ENCODE measurements around the gene XXYLT1.
"Not testable (repeated sequence)": the region's sequence is repeated elsewhere in the genome, so short reads cannot be mapped to it uniquely, and the experiment has no call there.

XXYLT1 gene

GRCh38 chr3:195059471-195060216 is 211.3 kb downstream of the XXYLT1 start:
- no peak for DNase-seq

- DNase-seq, result no peak
These were observed 212.0 kb downstream of the XXYLT1 start for GRCh38 chr3:195059006-195059350.

GRCh38 chr3:195058336-195059005 is 212.5 kb downstream of the XXYLT1 start:
- no peak for DNase-seq

- no peak for DNase-seq
These were observed 213.2 kb downstream of the XXYLT1 start for GRCh38 chr3:195057716-195058115.

GRCh38 chr3:195056506-195056905 is 214.5 kb downstream of the XXYLT1 start:
- no peak for DNase-seq

- no peak for DNase-seq
These were observed 216.6 kb downstream of the XXYLT1 start for GRCh38 chr3:195054311-195054710.

- DNase-seq, result no peak
These were observed 218.0 kb downstream of the XXYLT1 start for GRCh38 chr3:195052939-195053338.

- not testable (repeated sequence) for DNase-seq
These were observed 220.7 kb downstream of the XXYLT1 start for GRCh38 chr3:195050296-195050695.

GRCh38 chr3:195048059-195048905 is 222.7 kb downstream of the XXYLT1 start:
- no peak for DNase-seq

GRCh38 chr3:195047536-195047935 is 223.4 kb downstream of the XXYLT1 start:
- no peak for DNase-seq

GRCh38 chr3:195046441-195046840 is 224.5 kb downstream of the XXYLT1 start:
- DNase-seq, result no peak

GRCh38 chr3:195045481-195046210 is 225.3 kb downstream of the XXYLT1 start:
- no peak for DNase-seq

- DNase-seq, result no peak
These were observed 226.5 kb downstream of the XXYLT1 start for GRCh38 chr3:195044411-195044810.

- DNase-seq, result no peak
These were observed 227.2 kb downstream of the XXYLT1 start for GRCh38 chr3:195043607-195044339.

- DNase-seq, result no peak
These were observed 228.0 kb downstream of the XXYLT1 start for GRCh38 chr3:195042743-195043606.

- DNase-seq, result no peak
These were observed 228.9 kb downstream of the XXYLT1 start for GRCh38 chr3:195041871-195042742.

- no peak for DNase-seq
These were observed 230.0 kb downstream of the XXYLT1 start for GRCh38 chr3:195040773-195041520.

- no peak for DNase-seq
These were observed 230.9 kb downstream of the XXYLT1 start for GRCh38 chr3:195040094-195040493.

- no peak for DNase-seq
These were observed 231.6 kb downstream of the XXYLT1 start for GRCh38 chr3:195039180-195039843.

Data from activated CD4-positive, alpha-beta T cell treated with anti-CD3 and anti-CD28 coated beads, Interleukin-2, amount 50 U/mL, for 4 hours (primary cell).